G401.6 (cell line): Measurements from ENCODE around the gene PRKCZ.
A peak's percentile ranks its signal among the peaks of the same experiment; 100 is the strongest.

ENCODE experiments used
- FAIRE-seq: peaks from 2 replicates; lab custom pipeline; 2012; peaks lifted over from hg19 to GRCh38; lab: Jason Lieb, UNC

PRKCZ gene

DNA sequence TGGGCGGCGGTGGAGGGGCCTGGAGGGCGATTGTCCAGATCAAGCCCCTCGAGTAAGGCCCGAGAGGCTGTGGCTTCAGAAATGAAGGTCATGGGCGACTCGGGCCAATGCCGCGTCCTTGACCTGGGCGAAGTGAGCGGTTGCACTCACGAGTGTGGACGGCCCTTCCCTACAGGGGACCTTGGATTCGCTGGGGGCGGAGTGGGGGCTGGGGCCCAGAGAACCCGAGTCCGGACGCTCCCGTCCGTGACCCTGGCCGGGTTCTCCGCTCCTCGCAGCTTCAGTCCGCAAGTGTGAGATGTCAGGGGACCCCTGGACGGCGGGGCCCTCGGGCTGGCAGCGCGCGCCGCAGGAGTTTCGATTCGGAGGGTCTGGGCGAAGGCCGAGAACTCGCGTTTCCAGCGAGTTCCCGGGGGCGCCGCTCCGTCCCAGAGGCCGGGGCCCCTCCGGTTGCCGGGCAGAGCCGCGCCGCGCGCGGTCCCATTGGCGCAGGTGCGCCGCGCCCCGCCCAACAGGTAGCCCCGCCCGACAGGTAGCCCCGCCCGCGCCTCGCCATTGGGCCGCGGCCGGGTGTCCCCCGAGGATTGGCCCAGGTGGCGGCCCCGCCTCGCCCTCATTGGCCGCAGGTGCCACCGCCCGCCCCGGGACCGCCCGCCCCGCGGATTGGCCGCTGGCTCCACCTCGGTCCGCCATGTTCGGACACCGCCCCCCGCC, at the start of gene PRKCZ:
Gene PRKCZ, plus strand, starts transcription at position 694 of the 714 bp plus-strand sequence. CDS start 220 bp downstream, outside the sequence.
- no peak for FAIRE-seq

DNA sequence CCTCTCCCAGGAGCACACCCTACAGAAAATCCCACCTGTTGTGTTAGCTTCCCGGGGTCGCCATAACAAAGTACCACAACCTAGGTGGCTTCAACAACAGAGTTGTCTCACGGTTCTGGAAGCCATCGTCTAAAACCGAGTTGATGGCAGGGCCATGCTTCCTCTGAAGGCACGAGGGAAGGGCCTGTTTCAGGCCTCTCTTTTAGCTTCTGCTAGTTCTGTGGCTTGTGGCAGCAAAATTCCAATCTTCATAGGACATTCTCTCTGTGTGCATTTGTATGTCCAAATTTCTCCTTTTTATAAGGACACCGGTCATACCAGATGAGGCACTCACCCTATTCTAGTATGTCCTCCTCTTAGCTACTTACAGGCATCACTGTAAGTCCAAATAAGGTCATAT, 49.8 kb upstream of the PRKCZ start:
- FAIRE-seq = no peak

DNA sequence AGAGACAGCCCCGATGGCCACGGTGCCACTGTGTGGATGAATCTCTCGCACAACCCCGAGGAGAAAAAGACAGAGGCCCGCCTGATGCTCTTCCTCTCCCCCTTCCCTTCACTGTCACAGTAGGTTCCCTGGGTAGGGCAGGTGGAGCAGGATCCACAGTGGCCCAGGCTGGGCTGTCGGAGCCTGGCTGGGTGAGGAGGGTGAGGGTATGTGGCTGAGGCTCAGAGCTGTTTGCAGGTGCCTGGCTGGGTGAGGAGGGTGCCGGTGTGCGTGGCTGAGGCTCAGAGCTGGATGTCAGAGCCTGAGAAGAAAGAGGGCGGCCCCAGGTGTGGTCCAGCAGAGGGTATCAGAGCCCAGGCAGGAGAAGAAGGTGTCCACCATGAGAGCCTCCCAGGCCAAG, 49.4 kb upstream of the PRKCZ start:
- no peak for FAIRE-seq

DNA sequence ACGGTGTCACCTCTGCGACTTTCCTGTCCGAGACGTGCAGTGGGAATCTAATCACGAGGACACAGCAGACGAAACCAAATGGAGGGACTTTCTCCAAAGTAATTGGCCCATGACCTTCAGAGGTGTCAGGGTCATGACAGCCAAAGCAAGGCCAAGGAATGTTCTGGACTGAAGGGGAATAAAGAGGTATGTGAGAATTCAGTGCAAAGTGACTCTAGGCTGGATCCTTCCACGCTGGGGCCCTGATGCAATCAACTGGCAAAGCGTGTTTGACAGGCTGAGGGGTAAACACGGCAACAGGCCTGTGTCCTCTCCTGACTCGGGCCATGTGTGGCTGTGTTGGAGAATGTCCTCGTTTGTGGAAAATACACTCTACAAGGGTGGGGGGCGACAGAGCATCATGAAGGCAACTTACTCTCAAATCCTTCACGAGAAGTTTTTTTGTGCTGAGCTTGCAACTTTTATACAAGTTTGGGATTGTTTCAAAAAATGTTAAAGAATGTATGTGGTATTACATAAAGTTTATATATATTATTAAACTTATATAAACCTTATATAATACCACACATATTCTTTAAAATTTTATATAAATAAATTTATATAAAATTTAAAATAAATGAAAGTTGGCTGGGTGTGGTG, 48.3 kb upstream of the PRKCZ start:
- FAIRE-seq = peak; percentile 53

DNA sequence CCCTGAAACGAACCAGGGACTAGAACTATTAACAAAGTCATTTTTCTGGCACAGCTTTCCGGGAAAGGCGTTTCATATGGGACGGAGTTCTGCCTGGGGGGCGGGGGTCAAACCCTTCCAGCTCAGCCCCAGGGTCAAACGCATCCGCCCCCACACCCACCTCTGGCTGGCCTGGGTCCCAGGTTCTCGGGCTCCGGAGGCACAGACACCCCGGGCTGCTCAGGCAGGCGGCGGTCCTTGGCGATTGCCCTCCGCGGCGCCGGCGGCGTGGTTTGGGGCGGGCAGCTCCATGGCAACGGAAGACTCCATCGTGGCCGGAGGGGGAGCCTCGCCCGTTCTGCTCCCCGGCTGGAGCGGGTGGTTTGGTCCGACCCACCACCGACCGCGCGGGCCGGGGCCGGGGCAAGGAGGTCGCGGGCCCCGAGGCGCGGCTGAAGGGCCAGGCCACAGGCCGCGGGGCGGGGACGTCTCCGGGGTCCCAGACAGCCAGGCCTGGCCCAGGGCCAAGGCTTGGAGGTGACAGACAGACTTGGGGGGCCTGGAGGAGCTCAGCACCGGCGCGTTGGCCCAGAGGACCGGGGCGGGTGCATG, 46.6 kb upstream of the PRKCZ start, which contains the start of gene CFAP74:
Gene CFAP74, minus strand, starts transcription at position 246 of the 591 bp plus-strand sequence. CDS start 12,830 bp downstream, outside the sequence.
- no peak for FAIRE-seq

DNA sequence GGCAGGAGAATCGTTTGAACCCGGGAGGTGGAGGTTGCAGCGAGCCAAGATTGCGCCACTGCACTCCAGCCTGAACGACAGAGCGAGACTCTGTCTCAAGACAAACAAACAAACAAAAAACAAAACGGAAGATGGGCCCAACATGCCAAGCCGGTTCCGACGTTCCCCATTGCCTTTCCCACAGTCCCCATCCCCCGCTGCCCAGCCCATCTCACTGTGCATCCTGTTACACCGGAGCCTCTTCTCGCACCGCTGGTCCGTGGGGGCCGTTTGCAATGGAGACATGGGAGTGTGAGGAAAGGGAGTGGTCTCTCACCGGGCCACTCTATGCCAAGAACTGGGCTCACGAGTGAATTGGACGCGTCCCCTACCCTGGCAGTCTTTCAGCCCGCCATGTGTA, 45.4 kb upstream of the PRKCZ start:
- FAIRE-seq = no peak

DNA sequence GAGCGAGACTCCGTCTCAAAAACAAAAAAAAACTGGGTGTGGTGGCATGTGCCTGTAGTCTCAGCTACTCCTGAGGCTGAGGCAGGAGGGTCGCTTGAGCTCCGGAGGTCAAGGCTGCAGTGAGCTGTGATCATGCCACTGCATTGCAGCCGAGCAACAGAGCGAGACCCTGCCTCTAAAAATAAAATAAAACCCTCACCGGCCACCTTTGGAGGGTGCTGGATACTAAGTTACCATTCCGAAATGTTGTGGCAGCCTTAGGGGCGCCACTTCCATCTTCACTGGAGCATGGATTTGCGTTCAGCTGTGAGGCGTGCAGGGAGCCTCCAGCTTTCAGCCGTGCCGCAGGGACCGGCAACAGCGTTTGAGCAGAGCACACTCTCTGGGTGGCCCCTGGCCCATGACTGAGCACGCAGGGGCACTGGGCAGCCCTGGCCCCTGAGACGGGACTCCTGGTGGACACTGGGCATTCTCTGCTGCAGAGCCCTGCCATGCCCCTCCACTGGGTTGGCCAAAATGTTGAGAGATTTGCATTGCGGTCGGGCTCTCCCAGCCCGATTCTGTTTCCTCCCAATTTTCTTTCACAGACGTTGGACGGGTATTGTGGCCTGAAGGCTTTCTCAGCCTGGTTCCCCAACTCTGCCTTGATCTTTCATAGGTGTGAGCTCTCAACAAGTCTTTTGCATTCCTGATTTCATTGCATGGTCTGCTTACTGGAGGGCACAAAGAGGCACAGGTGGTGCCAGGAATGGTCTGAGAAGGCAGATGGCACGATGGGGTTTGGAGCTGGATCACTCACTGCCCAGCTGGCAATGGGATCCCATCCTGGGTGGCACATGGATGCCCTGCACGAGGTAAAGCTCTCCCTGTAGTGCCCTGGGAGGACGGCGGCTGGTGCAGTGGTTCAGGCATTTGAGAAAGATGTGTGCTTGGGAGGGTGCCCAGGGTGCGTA, 40.8 kb upstream of the PRKCZ start:
- no peak for FAIRE-seq

DNA sequence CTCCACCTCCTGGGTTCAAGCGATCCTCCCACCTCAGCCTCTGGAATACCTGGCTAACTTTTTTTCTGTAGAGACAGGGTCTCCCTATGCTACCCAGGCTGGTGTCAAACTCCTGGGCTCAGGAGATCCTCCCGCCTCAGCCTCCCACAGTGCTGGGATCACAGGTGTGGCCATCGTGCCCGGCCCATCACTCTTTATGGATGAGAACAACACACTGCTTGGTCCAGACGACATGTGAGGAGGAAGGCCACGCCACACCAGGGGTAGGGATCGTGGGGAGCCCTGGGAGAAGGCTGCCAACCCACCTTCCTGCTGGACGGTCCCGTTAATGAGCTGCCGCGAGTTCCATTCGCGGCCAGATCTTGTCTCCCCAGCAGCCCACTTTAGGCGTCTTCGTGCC, 36.0 kb upstream of the PRKCZ start:
- no peak for FAIRE-seq

DNA sequence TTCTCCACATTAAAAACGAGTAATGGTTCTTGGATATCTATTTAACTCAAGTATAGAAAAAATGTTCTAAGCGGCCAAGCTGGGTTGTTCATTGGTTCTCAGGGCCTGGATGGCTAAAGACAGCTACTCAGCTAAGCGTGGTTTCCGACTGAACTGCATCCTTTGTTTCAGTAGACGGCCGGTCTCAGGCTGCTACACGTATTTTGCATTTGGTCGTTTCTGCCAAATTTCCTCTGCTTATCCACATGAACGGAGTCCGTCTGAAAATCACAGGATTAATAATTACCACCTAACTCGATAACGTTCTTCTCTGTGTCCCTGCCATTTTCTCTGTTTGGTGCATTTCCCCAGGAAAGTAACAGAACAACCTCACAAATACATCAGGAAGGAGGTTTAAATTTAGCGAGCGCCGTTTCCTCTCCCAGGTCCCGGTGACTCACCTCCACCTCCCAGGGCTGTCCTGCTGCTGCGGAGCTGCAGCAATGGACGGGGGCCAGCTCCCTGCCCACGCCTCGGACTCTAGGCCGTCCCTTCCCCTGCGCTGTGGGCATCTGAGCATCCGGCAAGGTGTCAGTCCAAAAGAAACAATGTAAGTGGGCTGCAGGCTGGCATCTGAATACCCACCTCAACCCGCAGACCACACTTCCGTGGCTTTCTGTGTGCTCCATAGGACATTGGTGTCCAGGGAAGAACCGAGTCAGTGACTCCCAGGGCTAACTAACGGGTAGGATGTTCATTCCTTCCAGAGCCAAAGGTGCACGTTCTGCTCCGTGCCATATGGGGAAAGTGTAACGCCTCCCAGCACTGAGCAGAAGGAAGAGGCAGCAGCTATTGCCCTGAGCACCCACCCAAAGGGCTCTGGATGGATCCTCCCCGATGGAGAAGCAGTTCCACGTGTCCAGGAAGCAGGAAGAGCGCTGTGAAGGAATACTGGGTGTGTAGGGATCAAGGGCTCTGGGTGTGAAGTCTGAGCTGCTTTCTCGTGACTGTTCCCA, 35.2 kb upstream of the PRKCZ start:
- FAIRE-seq = no peak

DNA sequence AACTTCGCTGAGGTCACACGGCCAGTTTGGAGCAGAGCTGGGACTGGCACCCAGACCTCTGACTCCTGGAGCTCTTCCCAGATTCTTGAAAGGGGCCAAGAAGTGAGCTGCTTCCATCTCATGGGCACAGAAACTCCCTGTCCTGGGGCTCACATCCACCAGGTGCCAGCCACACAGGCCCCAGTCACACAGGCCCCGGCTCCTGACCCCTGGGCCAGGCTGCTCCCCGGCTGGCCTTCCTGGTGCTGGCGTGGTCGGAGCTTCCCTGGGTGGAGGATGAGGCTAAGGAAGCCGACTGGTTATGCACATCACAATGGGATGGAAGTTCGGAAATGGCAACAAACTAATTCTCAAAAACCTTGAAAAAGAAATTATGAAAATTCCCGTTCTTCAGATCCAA, 34.1 kb upstream of the PRKCZ start:
- FAIRE-seq = no peak

DNA sequence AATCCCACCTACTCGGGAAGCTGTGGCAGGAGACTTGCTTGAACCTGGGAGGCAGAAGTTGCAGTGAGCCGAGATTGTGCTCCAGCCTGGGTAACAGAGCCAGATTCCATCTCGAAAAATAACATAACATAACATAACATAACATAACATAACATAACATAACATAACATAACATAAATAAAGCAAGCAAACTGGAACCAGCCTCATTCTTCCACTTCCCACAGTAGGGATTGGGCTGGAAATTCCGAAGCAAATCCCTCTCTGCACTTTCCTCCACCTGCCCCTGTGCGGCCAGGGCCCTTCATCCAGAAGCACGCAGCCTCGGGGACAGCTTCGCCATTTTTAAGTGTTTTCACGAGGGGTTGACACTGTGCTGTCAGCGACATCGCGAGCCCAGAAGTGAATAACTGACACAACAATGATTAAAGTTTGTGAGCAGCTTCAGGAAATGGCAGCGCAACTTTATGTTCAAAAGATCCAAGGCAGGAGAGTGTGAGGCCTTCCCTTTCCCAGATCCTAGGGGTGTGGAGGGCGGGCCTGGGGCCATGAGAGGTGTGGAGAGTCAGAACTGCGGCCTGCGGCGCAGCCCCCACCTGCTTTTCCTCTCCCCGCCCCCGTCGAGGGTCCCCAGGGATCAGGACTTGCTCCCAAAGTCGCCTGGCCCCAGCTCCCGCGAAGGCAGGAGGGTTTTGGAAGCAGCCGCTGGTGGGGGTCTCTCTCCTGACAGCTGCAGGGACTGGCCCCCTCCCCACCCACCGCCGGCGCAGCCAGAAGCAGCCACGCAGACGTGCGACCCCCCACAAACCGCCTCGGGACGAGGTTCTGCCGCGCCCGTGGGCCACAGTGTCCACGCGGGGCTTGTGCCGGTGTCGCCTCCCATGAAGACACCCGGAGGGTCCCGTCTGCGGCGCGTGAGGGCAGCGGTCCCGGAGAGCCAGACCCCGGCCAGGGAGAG, 31.7 kb upstream of the PRKCZ start:
- no peak for FAIRE-seq

DNA sequence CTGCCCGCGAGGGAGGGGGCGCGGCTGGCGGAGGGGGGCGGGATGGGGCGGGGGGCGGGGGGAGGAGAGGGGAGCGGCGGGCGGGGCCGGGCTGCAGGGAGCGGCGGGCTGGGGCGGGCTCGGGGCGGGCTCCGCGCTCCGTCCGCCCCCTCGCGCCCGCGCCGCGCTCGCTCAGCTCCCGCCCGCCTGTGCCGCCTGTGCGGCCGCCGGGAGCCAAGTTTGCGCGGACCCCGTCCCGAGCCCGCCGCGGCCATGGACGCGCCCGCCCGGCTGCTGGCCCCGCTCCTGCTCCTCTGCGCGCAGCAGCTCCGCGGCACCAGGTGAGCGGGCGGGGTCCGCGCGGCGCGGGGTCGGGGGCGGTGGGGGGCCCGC, 31.1 kb upstream of the PRKCZ start, which contains the start of gene GABRD:
Gene GABRD, plus strand, starts transcription at position 174 of the 372 bp plus-strand sequence. Its CDS starts 79 bp downstream, at position 253.
- FAIRE-seq = no peak

DNA sequence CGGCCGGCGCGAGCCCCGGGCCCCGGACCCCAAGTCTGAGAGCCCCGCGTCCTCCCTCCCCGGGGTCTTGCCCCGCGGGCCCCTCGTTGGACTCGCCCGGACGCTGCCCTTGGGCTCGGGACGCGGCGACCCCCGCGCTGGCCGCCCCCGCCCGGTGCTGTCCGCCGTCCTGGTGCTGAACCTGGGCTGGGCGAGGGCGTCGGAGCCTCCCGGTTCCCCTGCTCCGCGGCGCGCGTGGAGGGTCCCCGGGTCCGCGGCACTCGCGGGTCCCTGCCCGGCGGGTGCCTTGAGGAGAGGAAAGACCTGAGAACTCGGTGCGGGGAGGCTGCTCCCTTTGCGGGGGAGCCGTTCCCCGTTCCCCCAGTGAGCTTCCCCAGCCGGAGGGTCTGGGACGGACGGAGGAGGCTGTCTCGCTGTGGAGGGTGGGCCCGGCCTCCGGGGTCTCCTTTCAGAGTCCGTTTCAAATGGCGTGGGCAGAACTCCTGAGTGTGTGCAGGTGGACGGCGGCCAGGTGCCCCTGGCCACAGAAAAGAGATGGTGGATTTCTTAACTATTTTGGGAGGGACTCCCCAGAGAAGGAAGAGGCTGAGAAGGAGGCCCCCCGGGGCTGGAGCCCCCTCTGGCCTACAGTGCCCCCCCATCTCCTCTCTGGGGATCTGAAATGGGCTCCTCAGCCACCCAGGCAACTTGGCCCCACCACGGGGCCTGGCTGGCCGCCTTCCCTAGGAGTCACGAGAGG, 30.5 kb upstream of the PRKCZ start:
- FAIRE-seq = no peak

DNA sequence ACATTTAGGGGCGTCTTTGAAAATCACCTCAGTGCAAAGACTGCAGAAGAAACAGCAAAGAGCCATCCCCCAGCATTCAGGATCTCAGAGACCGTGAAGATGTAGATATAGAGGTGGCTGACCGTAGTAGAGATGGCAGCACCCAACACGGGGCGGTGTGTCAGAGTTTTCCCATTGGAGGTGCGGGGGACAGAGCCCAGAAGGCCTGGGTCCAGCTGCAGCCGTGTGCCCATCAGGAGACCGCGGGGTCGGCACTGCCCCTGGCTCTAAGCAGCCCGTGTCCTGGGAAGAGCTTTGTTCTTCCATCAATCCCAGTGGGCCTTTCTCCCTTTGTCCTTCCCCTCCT, 29.9 kb upstream of the PRKCZ start:
- FAIRE-seq = no peak

DNA sequence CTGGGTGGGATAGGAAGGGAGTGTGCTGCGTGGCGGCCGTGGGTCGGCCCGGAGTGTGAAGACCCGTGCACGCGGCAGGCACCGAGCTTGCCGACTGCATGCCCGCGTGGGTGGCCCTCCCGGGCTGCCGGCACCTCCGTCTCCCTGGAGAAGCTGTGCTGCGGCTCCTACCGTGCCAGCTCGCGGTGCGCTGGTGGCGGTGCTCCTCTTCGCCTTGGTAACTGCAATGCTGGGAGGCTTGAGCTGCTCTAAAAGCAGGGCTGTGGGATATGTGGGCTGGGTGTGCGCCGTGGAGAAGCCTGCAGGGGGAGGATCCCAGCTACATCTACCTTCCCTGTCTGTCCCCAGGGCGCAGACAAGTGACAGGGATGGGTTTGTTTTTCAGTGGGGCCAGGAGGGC, 28.7 kb upstream of the PRKCZ start:
- no peak for FAIRE-seq

DNA sequence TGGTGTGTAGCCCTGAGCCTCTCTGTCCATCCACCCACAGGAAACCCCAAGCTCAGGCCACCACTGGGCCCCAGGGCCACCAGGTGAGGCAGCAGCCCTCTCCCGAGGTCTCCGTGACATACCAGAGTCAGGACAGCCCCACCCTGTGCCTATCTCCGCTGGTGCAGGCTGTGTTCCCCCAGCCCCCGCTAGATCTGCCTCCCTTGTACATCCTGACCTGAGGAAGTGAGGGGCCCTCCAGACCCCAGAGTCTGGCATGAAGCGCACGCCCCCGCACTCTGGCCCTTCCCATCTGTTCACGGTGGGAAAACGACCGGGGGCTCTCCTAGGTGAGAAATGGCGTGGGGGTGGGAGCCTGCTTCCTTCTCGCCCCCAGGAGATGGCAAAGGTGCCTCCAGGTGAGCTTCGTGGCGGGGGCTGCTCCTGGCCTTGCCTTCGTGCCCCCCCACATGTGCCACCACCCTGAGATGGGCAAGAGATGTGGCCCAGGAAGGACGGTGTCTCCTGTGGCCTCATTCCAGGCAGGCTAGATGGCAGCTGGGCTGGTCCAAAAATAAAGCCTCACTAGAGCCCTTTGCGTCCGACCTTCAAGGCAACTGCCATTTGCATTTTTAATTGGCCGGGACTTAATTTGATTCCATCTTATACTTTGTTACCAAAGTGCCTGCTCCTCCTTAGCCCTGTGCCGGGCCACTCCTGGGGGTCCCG, 28.0 kb upstream of the PRKCZ start:
- FAIRE-seq = no peak

DNA sequence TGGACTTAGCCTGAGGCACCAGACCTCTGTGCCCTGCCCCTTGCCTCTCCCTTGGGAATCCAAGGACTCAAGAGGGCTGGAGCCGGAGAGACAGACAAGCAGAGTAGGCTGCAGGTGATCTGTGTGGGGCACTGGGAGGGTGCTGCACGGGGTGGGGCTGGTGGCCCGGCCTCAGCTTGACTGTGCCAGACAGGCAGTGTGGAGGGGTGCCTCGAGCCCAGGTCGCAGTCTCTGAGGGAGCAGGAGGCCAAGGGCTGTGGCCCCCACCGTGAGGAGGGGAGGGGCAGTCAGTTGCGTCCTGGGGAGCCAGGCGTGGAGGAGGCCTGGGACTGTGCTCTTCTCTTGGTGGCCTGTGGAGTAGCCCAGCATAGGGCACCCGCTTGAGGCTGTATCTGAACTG, 27.0 kb upstream of the PRKCZ start:
- FAIRE-seq = no peak

DNA sequence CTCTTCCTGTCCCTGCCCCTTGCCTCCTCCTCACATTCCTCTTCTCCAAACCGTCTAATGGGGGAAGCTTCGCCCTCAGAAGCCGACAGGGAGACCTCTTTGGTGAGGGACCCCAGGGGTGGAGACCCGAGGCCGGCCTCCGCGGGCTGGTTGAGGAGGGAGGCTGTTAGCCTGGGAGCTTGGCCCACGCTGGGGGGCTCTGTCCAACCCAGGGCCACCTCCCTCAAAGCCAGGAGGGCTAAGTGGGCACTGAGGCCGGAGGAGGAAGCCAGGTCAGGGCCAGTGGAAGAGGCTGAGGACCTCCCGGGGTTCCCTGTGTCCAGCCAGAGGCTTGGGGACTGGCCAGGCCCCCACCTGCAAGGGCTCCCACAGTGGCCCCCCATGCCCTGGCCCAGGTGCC, 25.8 kb upstream of the PRKCZ start:
- no peak for FAIRE-seq

DNA sequence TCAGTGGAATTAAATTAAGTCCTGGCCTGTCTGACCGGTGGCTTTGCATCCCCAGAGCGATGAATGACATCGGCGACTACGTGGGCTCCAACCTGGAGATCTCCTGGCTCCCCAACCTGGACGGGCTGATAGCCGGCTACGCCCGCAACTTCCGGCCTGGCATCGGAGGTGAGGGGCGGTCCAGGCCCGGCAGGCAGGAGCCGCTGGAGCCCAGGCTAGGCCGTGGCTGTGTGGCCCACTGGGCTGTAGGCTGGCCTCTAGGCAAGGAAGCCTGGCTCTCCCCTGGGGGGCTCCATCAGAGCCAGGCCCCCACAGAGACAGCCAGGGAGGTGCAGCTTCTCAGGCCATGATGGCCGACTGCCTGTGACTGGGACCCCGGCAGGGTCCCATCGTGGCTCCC, 25.3 kb upstream of the PRKCZ start:
- FAIRE-seq = no peak
